Measurements from ENCODE around the gene OSMR.

- TF ChIP-seq POLR2AphosphoS5 (IDR thresholded peaks at IDR 0.05) (no peak), POLR2A (IDR thresholded peaks at IDR 0.05) (no peak)
These were observed 84.0 kb downstream of the OSMR start for GRCh38 chr5:38929838-38930237.

All from gastroesophageal sphincter (tissue), 2 donors.